IPS-NIHi11 (cell line): Measurements from ENCODE around the gene FRK.
"Not testable (repeated sequence)": the region's sequence is repeated elsewhere in the genome, so short reads cannot be mapped to it uniquely, and the experiment has no call there.

Experiments
- DNase-seq: peaks from one replicate; pipeline ENCODE4 v3.0.0; 2012; ENCODE audit warnings: mixed read lengths, low spot score

The FRK gene

DNA sequence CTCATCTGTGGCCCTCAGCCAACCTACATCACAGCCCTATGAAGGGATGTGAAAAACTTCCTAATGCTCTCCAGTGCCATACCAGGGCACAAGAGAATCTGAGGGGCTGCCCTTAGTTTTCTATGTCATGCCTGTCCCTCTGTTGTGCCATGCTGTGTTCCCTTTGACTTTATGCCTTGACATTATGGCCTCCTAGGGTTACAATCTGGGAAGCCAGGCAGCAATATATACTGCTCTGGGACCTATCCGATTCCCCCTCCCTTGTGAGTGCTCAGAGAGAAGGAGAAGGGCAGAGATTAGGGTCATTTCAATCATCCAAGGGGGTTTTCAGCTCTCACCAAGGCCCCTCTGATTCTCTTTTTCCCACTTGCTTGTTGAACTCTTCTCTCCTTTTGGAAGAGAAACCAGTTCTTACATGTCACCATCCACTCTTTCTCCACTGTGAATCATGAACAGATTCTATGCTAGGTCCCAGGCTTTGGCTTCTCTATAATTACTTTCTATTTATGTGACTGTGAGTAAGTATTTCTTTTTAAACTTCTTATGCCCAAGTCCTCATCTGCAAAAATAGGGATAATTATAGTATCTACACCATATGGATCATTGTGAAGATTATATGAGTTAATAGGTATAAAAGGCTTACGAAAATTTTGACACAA, 14.2 kb upstream of the FRK start:
- no peak for DNase-seq

DNA sequence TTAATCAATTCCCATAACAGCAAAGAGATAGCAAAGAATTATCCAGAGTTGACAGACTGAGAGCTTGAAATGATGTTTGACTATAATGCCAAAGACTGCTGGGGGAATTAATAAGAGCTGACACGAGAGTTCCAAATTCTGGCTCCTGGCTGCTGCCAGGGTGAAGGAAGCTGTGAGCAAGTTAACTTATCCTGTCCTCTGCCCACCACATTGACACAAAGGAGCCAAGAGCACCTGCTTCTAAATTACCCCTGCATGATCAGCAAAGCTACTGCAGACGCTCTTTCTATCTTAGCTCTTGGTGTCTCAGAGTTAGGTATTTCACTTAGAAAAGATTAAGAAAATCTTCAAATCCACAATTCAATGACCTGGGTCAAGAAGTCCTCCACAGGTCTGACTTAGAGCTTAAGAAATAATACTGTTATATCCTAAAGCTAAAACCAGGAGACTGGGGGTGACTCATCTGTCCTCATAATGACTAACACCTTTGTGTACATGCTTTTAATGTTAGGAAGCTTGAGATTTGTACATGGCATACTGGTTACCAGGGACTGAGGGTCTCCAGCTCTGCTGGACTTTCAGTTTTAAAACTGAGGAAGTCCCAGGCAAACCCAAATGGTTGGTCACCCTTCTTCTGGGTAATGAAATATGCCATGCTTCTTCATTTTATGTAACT, 13.2 kb upstream of the FRK start:
- no peak for DNase-seq

- DNase-seq, result no peak
Measured at GRCh38 chr6:116072368-116072767, 11.7 kb upstream of the FRK start.

DNA sequence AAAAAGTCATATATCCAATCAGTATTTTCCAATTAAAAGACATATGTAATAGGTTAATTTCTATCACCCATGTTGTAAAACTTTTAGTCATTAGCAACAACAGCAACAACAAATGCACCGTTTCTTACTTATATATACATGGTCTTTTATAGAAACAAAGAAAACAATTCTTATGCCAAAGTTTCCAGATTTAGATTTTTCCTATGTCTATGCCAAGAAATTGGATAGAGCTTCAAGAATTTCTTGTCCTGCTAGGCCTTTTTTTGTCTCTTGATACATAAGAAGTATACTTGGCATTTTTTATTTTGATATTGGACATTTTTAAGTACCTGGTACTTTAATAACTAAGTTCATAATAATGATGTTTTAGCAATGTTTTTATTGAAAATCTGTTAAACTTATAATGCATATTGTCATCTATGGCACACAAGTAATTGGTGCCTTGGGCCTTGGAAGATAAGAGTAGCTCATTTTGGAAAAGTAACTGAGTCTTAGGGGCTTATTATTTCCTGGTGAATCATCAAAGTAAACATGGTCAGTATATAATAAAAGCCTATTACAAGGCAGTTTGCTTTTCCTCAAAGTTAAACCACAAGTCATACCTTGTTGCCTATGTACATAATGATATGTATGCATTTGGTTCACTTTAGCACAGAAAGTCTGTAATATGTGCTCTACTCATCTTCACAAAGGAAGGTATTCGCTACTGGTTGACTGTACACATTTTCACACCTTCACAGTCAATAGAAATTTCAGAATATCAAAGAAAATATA, 10.1 kb upstream of the FRK start:
- no peak for DNase-seq

- no peak for DNase-seq
Measured at GRCh38 chr6:116070101-116070500, 9.4 kb upstream of the FRK start.

DNA sequence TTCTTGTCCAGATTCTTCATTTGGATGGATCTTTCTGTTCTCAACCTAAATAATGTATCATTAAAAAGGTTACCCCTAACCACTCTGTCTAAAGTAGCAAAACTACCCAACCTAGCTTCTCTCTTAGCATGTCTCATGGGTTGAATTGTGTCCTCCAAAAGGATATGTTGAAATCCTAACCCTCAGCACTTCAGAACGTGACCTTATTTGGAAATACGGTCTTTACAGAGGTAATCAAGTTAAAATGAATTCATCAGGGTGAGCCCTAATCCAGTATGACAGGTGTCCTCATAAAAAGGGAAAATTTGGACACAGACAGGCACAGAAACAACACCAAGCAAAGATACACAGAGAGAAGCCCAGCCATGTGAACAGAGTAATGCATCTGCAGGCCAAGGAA, 6.1 kb upstream of the FRK start:
- no peak for DNase-seq

DNA sequence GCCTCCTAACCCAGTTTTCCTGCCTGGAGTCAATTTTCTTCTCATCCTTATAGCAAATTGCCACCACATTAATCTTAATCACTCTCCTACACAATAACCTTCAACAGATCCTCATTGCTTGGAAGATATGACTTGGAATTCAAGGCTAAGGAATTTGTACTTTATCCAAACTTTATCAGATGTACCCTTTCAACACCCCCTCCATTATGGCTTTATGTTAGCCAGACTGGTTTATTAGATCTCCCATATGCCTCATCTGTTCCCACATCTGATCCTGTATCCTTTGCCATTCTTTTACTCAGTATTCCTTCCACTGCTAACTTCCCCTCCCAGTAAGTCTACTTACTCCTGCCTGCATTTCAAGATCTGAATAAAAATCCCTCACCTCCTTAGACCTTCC, 4.0 kb upstream of the FRK start:
- DNase-seq, result no peak

DNA sequence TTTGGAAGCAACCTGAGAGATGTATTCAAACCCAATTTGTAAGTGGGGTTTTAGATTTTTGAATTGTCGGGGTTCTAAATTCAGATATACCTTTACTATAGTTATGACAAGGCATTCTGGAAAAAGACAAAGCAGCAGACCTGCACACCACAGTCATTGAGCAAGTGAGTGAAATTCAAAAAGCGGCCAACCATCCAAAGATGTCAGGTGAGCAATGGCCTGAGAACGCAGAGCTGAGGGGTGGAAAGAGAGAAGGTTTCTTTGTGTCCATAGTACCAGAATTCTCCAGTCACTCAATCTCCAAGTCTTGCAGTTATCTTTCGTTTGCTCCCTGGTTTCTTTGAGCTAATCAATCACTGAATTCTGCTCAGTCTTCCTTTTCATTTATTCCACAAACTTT, 1.8 kb upstream of the FRK start:
- DNase-seq, result no peak

DNA sequence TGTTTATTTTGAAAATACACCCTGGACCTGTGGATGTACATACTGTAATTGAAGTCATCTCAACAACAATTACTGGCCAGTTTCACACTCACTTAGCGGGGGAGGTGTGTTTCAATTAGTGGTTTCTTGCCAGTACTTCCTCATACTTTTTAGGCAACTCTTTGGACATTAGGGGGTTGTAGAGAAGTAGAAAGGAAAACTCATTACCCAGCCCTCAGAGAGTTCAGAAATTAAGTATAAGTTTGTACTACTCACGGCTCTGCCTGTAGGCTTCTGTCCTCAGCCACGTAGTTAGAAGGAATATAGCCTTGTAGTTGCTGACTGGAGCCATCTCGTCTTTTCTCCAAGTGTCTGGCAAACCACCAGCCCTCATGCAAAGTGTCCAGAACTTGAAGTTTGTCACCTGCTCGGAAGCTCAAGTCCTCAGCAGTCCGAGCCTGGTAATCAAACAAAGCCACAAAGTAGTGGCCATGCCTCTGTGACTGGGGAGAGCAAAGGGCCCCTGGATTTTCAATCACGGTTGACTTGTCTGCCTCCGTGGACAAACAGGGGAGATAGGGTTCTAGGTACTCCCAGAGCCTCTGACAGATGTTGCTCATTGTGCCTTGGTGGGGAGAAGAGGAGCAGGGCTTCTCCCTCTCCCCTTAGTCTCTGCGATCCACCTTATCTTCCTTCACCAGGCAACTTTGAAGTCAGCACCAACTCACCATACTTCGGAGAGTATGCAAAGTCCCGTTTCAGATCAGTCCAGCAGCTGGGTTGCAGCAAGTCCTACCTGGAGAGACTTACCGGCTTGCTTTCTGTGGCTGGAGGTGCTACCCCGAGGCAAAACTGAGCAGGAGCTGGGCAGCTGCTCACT, 749 bp downstream of the FRK start:
- DNase-seq, result no peak

DNA sequence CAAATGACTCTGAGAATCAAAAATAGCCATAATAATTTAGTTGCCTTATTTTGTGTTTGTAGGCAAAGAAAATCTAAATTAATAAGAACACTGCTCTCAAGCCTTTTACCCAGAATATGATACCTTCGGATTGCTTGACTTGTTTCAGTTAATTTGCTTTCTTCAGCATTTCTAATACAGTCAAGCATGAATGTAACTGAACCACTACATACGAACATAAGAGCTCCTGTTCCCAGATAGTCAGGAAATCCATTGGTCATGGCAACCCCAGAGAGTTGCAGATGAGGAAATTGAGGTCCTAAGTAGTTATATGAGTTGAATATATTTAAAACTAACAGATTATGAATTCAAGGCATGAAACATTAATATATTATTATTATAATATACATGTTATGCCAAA, 2.9 kb downstream of the FRK start:
- DNase-seq, result no peak

GRCh38 chr6:116055513-116055912, 5.2 kb downstream of the FRK start:
- no peak for DNase-seq

GRCh38 chr6:116051244-116051643, 9.4 kb downstream of the FRK start:
- DNase-seq, result no peak

DNA sequence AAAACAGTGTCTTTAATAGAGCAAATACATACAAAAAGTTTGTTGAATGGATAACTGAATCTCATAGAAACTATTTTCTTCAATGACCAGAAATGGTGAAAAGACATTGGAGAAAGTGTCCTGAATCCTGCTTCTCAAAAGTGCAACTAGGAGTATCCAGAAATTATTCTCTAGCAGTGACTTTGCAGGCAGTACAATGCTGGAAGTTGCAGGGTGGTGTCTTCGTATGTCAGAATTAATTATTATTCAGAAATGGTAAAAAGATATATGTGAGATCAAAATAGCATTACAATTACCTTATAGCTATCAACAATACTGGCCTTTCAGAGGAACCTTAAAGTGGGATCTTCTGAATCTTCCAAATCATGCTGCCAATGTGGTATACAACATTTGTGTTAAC, 10.0 kb downstream of the FRK start:
- DNase-seq, result no peak

- no peak for DNase-seq
Measured at GRCh38 chr6:116049321-116049720, 11.4 kb downstream of the FRK start.

GRCh38 chr6:116047173-116047933, 13.3 kb downstream of the FRK start:
- DNase-seq, result no peak

DNA sequence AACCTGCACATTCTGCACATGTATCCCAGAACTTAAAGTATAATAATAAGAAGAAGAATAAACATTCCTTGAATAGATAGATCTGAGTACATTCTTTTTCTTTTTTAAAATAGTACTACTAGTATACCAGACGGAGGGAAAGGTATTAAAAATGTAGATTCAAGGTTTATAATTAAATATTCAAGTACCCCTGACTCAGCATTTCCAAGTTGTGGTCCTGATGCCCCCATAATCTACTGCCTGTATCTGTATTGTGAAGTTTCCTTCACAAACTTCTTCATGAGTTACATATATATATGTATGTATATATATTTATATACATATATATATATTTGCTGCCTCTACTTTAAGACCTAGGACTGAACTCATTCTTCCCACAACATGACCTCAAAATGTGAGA, 14.0 kb downstream of the FRK start:
- no peak for DNase-seq

GRCh38 chr6:116046272-116046671, 14.4 kb downstream of the FRK start:
- not testable (repeated sequence) for DNase-seq

GRCh38 chr6:116041934-116042333, 18.8 kb downstream of the FRK start:
- no peak for DNase-seq

DNA sequence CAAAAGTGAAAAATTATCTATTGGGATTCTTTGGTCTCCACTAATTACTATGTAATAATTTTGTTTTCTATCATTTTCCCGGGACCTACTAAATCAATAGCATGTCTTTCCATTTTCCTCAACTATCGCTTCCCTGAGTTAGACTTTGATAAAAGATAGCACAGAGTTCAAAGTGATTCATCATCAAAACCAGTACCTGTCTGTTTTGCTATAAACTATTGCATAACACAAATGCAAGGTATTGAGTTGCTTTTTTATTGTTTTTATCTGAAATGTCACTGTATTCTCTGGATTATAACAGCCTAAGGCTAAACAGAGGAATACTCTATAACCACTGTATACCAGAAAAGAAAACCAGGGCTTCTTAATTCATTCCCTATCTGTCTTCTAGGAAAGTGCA, 19.7 kb downstream of the FRK start:
- no peak for DNase-seq

DNA sequence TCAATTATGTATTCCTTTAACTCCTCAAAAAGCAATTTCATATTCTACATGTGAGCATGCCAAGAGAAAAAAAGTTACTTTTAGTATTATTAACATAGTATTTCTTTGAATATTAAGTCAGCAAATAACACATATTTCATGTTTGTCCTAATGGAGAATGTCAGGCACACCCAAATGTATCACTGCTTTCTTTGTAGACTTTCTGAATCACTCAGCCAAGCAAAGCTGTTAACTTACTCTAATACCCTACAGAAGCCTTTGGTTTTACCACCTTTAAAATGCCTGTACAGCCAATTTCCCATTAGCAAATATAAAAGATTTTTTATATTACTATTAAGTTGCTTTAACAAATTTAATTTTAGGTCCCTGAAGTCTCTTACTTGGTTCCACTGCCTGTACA, 23.8 kb downstream of the FRK start:
- no peak for DNase-seq

DNA sequence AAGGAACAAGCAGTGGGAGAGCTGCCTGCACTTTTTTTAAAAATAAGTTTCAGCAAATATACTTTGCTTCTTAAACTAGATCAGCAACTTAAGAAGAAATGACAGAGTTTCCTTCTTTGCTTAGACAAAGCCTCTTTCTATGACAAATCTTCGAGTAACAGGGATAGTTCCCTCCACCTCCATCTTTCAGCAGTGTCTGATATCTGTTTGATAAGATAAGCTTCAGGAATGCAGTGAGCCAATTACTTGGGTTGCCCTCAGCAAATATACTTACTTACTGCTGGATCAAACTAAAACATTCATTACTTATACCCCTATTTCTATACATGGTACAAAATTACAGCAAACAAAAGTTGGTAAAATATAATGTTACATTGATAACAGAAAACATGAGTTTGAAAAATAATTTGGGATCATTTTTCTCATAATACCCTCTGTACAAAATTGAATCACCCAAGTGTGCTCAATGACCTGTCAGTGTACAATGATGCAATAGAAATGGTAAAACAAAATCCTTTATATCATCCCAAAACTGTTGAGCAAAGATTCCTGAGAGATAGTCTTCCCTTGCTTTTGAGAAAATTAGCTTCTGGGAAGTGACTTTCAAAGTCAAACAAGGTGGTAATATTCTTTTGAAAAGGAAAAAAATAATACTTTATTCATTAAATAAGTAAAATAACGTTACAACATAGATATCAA, 24.5 kb downstream of the FRK start:
- DNase-seq, result no peak
